TTC549 (cell line): ENCODE data around the gene PXDN.

Source experiments
- FAIRE-seq: peaks from 2 replicates; lab custom pipeline; 2012; peaks lifted over from hg19 to GRCh38; lab: Jason Lieb, UNC

Gene PXDN

DNA sequence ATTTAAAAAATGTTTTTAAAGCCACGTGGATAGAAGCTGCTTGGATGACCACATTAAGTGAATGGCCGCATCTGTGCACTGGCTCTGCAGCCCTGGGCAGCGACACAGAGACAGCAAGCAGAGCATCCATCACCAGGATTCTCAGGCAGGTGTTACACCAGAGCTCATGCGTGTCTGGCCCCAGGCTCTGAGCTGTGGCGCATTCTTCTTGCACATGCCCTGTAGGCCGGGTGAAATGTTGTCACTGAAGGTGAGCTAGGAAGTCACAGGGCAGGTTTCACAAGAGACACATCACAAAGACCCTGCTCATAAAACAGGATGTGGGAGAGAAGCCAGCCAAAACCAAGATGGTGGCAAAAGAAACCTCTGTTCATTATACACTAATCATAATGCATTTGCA, 8.4 kb upstream of the PXDN start:
- no peak for FAIRE-seq

DNA sequence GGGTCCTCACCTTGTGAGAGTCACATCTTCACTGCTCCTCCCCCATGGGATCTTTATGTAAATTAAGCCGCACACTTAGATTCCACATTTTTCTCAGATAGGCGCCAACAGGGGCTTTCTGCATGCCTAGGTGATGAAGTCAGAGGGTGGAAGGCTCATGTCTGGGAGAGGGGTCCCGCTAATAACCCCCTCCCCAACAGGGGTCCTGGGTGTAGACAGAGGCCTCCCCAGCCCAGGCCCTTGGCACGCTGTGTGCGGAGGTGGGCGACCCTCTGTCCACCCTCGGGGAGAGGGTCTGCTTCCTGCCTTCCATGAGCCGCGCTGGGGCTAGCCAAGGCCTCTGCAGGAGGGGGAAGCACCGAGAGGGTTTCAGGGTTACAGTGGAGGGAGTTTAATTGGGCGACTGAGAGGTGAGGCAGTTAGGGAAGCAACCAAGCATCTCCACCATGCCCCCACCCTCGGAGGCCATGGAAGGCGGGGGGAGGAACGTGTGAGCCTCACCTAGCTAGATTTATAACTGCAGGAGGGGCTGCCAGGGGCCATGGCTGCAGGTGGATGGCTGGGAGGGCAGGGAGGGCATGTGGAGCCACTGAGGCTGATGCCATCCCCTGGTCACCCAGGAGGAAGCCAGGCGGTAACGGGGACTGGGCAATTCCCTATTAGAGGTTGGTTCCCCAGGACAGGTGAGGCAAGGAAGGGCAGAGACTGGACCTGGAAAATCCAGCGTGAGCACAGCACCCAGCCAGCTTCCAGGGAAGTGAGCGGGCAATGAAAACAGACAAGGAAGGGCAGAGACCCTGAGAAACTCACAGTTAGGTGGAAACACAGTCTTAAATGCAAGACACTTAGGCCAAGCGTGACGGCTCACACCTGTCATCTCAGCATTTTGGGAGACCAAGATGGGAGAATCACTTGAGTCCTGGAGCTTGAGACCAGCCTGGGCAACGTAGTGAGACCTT, 7.7 kb upstream of the PXDN start:
- FAIRE-seq: no peak

DNA sequence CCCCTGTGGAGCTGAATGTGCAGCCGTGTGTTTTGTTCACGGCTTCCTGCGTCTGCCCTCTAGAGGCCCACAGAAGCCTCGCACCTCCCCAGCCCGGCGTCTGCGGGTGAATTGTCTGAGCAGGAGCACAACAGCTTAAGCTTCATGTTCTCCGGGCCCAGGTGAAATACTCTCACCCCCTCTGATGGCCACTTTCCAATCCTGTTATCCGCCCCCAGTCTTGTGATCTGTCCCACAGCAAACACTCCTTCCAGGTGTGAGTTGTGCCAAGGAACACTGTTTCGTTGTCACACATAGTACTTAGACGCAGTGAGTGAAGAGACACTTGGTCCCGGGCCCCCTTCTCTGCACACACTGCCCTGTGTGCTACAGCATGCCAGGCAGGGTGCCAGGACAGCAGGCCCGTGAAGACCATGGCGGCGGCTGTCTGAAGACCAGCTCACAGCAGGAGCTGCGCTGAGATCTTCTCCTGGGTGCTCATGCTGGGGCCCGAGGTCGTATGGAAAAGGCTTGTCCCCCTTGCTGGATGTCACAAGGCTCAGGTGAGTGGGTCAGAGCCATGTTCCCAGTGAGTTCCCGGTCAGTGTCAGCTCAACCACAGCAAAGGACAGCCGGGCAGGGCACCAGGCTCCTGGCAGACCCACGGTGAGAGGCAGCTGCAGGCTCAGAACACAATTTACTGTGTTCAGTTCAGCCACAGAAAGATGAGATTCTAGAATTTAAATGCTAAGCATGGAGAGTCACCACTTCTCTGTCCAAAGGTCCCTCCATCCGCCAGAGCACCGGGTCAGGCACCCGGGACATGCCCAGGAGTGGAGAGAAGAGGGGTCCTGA, 6.8 kb upstream of the PXDN start:
- FAIRE-seq: no peak

DNA sequence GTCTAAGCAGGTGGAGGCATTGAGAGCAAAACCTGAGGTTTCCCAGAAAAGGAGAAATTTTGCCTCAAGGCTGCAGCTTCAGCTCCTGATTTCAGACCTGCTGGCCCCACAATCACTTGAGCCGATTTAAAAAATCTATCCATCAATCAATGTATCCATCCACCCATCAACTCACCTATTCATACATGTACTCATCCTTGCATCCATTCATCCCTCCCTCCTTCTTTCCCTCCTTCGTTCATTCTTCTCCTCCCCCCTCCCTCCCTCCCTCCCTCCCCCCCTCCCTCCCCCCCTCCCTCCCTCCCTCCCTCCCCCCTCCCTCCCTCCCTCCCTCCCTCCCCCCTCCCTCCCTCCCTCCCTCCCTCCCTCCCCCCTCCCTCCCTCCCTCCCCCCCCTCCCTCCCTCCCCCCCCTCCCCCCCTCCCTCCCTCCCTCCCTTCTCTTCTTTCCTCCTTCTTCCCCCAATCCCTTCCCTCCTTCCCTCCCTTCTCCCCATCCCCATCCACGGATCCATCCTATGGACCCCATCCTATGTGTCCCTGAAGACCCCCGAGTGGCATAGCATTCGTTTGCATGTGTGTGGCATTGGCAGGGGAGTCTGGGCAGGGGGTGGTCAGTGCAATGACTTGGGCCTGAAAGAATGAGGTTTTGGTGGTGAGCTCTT, 6.1 kb upstream of the PXDN start:
- no peak for FAIRE-seq

DNA sequence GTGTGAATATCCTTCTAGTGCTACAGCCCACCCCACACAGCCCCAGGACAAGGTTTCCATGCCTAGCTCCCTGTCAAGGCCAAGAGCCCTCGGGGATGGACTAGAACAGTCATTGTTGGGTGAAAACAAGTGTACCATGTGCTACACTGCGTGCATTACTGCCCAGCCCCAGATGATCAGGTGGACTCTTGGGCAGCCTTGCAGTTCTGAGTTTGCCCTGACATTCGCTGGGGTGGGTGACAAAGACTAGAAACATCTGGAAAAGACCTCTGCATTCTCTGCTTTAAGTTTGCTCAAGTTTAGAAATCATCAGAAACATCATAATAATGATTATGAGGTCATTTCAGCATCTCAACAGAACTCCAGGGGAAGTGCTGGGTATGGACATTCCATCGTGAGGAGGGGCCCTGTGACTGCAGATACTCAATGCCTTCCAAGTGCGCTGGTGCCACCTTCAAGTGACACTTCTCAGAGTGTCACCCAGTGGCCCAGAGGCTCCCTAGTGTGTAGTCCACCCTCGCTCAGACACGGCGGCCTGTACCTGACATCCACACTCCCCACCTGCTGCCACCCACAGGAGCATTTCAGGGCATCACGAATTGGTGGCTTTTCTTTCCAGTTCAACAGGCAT, 5.3 kb upstream of the PXDN start:
- no peak for FAIRE-seq

DNA sequence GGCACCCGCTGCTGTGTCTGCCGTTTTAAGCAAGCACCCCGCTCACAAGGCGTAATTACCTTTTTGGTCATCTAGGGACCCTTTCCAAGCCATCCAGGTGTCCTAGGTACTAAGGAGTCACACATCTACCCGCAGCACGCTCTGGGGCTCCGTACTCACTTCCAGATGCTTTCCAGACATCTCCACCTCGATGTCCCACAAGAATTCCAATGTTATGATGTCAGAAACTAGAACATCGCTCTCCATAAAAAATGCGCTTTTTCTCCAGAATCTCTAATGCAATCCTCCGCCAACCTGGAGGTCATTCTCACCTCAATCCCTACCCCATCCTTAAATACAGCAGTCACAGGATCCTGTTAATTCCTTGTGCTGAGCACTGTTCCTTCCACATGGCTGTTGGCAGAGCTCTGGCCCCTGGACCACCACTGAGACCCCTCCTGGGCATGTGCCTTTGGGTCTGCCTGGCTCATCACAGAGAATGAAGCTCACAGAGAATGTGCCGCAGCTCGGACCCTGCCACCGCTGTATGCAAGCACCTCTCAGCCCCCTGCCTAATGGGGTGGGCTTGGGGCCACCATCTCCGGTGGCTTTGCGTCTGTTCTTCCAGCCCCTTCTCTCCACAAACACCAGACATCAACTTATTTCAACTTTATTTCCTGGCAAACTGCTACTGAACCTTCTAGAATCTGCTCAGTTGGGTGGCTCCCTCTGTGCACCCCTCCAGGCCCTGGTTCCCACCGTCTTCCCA, 4.6 kb upstream of the PXDN start:
- no peak for FAIRE-seq

DNA sequence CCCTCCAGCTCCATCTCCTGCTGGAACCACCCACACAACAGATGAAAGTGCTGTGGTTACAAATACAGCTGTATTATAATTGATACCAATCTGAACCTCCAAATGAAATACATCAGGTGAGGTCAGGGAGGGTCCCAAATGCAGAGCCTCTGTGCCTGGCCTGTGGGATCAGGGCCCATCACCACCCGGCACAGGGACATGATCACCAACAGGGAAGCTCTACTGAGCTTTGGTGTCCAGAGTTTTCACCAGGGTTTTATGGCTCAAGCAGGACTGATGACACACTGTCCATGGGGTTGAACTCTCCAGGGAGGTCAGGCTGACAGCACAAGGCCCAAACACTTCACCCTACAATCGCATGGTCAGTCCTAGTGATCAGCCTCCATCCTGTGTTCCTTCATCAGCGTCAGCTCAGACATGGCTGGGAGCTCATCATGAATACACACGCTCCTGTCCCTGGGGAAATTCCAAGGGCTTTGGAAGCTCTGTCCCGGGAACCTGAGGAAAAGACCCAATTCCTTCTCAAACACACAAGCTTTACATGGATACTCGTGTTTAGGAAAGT, 3.9 kb upstream of the PXDN start:
- FAIRE-seq: no peak

DNA sequence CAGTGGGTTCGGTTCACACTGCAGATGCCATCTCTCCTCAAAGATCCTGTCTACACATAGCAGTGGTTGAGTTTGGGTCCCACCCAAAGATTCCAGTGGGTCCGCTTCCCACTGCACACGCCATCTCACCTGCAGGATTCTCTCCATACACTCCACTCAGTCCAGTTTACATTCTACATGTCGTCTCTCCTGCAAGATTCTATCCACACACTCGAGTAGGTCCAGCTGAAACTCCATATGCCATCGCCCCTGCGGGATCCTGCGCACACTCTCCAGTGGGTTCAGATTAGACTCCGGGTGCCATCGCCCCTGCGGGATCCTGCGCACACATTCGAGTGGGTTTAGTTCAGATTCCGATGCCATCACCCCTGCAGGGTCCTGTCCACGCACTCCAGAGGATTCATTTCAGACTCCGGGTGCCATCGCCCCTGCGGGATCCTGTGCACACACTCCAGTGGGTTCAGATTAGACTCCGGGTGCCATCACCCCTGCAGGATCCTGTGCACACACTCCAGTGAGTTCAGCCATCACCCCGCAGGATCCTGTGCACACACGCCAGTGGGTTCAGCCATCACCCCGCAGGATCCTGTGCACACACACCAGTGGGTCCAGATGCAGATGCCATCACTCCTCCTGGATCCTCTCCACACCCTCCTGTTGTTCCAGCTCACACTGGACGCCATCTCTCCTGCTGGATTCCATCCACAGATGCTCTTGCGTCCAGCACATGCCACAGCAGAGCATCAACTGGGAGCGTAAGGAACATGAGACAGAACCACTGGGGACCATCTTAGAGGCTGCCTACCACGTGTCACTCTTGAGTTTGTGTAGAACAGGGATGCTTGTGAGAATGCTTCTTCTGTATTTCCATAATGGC, 3.0 kb upstream of the PXDN start:
- FAIRE-seq: no peak

DNA sequence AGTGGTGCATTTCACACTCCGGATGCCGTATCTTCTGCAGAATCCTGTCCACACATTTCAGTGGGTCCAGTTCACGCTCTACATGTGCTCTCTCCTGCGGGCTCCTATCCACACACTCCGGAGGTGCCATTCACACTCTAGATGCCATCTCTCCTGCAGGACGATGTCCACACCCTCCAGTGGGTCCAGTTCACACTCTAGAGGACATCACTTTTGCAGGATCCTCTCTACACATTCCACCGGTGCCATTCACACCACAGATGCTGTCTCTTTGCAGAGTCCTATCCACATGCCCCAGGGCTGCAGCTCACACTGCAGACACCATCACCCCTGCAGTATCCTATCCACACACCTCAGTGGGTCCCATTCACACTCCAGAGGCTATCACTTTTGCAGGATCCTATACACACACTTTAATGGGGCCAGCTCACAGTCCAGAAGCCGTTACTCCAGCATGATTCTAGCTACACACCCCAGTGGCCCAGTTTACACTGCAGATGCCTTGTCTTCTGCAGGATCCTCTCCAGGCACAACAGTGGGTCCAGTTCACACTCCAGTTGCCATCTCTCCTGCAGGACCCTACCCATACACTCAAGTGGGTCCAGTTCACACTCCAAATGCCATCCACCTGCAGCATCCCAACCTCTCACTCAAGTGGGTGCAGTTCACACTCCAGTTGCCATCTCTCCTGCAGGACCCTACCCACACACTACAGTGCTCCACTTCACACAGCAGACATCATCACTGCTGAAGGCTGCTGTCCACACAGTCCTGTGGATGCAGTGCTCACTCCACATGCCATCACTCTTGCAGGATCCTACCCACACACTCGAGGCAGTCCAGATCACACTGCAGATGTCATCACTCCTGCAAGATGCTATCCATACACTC, 2.1 kb upstream of the PXDN start:
- FAIRE-seq: no peak

DNA sequence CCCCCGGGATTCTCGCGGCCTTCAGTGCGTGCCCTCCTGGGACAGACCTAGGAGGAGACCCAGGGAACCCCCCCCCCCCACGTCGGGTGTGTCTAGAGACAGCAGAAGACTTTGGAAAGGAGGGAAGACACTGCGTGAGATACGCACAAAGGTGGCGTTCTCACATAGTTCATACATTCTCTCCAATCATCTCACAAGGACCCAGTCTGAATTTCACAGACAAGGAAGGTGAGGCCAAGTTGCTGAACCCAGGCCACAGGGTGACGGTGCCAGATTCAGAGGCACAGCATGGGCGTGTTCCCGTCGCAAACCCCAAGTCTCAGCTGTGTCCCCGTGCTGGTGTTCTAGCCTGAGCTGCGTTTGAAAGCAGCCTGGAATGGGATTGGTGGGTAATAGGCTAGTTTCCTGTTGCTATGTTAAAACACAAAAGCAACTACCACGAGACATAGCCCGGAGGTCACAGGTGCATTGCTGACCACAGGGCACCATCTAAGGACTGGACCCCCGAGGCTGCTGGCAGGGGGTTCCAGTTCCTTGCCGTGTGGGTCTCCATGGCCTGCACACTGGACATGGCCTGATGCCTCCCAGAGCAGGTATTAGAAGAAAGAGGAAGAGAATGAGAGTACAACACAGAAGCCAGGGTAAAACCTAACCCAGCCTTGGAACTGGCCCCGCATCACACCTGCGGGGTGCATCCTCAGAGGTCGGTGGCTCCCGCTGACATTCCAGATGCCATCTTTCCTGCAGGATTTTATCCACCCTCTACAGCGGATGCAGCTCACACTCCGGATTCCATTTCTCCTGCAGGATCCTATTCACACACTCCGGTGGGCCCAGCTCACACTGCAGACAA, 1.1 kb upstream of the PXDN start:
- no peak for FAIRE-seq

DNA sequence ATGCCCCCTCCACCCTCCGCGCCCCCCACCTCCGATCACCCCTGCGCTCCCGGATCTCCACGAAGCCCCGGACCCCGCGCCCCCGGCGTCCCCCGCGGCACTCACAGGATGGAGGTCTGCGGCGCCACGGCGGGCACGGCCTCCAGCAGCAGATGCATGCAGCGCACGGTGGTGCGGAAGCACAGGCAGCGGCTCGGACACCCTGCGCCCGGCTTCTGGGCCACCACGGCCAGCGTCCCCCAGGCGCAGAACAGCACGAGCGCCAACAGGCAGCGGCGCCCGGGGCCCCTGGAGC, 217 bp downstream of the PXDN start:
- FAIRE-seq: no peak

DNA sequence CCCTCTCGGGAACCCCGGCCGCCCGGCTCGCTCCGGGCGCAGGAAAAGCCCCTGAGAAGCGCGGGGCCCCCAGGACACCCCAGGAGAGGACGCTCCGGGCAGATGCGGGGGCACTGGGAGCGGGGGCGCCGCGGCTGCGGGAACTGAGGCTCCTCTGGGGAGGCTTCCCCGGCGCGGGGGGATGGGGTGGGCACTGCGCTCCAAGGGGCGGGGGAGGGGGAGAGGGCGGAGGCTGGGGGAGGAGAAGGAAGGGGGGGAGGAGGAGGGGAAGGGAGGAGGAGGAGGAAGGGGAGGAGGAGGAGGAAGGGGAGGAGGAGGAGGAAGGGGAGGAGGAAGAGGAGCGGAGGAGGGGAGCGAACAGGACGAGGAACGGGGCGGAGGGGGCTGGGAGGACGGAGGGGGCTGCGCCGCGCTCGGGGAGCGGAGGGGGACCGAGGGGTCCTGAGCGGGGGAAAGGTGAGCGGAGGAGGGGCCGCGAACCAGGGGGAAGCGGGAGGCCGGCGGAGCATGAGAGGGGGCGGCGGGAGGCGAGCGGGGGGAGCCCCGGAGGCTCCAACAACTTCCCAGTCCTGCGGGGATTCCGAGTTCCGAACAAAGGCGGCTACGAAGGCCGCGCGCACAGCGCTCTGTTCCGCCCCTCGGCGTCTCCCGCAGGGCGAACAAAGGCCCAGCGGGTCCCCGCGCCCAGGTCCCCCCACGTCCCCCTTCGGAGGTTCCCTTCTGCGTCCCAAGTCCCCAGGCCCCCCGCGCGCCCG, 742 bp downstream of the PXDN start:
- no peak for FAIRE-seq

DNA sequence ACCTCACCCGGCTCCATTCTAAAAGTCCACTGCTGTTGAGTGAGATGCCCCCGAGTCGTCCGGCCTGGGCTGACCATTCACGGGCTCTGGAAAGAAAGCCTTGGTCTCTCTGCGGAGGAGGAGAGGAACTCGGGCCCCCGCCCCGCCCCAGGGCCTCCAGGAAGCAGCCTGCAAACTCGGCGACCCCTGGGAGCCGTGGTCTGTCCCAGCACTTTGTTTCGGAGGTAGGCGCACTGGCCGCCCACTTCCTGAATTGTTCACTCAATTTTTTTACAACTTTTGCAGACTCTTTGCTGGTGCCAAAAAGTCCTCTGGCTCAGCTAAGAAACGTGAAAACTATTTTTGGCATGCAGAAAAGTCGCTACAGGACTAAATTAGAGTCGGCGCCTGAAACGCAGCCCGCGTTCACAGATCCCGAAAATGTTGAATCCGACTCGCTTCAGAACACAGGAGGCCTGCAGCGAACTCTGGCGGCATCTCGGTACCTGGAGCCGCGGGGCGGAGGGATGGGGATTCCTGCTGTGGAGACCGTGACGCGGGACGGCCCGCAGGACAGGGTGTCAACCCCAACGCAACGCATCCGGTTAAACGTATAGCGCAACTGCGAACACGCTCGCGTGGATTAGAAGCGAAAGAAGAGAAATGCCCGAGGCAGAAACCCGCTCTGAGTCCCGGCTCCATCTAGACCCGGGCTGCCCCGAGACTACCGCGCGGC, 1.5 kb downstream of the PXDN start:
- no peak for FAIRE-seq

DNA sequence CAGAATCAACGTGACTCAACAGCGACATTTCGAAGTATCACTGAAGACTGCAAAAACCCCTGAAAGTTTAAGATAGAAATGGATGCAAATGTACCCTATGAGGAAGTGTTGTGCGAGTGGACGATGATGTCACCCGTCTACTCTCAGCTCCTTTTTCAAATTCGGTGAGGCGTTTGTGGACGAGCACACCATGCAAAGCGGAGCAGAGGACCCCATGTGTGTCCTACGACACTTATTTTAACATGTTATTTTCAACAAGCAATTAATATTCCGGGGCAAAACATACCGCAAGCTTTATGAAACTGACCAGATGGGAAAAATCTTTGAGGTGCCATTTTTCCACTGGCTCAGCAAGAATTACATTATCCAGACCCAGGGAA, 2.0 kb downstream of the PXDN start:
- FAIRE-seq: no peak

DNA sequence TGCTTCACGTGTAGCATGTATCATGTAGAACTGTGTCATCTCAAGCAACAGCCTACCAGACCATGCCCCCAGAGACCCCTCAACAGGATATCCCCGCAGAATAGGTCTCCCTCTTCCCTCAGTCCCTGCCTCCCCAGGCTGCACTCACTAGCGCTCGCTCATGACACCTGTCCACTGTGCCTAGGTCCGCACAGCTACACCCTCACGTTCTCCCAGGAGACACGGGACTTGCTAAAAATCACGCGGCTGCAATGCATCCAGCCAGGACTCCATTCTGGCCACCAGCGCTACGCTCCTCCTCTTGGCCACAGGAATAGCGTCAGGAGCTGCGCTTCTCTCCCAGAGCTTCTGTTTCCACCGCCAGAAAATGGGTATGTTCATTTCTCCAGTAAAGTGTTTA, 2.5 kb downstream of the PXDN start:
- FAIRE-seq: no peak

DNA sequence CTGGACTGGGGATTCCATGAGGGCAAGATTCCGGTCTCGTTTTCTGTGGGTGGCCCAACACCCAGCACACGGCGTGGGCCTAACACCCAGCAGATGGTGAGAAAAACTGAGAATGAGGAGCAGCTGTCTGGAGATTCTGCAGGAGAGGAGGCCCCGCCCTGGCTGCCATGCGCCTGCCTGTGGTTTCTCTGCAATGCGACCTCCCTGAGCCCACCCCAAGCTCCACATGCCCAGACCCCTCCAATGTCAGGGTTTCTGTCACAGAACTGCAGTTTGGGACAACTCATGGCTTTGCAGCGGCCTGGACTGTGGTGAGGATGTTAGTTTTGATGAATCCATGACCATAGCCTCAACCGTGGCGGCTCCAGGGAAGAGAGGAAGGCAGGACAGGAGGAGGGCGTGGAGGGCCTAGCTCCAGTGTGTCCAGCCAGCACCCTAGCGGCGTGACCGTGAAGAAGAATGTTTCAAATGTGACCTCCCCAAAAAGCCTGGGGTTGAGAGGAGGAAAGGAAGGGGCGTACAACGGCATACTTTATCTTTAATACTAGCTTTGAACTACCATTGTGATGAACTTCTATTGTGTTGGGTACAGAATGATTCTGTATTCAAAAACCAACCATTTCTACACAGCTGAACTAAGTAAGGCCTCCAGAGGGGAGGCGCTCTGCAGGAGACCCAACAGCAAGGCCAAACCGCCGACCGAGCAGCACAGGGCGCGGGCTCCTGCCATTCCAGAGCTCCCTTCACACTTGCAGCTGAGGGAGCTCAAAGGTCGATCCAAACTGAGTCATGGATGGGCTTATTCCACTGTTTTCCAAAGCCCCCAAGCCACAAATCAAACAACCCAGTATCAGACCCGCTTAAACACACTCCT, 3.4 kb downstream of the PXDN start:
- FAIRE-seq: no peak
